ENCODE results near the gene CORIN.

CORIN gene

GRCh38 chr4:47664051-47664826 is 173.6 kb downstream of the CORIN start:
- no peaks in the 10 kb centered on the region for H3K36me3 ChIP-seq (replicated peaks)
- no peak overlapping the region for H3K4me3 ChIP-seq (ENCODE audit: low read depth, low read length)
- DNase-seq: no peak
- no peak overlapping the region for H3K27ac ChIP-seq
- TF ChIP-seq CTCF (IDR thresholded peaks at IDR 0.05; ENCODE audit: low read depth, low read length, missing control alignments): no peak
- no peaks in the 10 kb centered on the region for H3K27me3 ChIP-seq (replicated peaks)
- in situ Hi-C loops (cut with HindIII; ENCODE audit: low pct_ligation_motif_present, low sequenced_read_pairs): no loop called here

GRCh38 chr4:47662975-47663374 is 174.9 kb downstream of the CORIN start:
- peak; percentile 55 for TF ChIP-seq CTCF (IDR thresholded peaks at IDR 0.05; ENCODE audit: low read depth, low read length, missing control alignments)
- in situ Hi-C loops (cut with HindIII; ENCODE audit: low pct_ligation_motif_present, low sequenced_read_pairs): no loop called here
- H3K27ac ChIP-seq: no peak overlapping the region
- peak; percentile 17 for DNase-seq
- H3K36me3 ChIP-seq (replicated peaks): no peaks in the 10 kb centered on the region
- H3K4me3 ChIP-seq (ENCODE audit: low read depth, low read length): no peak overlapping the region
- no peaks in the 10 kb centered on the region for H3K27me3 ChIP-seq (replicated peaks)

- Histone ChIP-seq H3K4me3 (ENCODE audit: low read depth, low read length) (no peak overlapping the region), H3K36me3 (replicated peaks) (no peaks in the 10 kb centered on the region), H3K27ac (no peak overlapping the region), H3K27me3 (replicated peaks) (no peaks in the 10 kb centered on the region)
- in situ Hi-C loops (cut with HindIII; ENCODE audit: low pct_ligation_motif_present, low sequenced_read_pairs): no loop called here
- DNase-seq: no peak
- no peak for TF ChIP-seq CTCF (IDR thresholded peaks at IDR 0.05; ENCODE audit: low read depth, low read length, missing control alignments)
These were observed 176.1 kb downstream of the CORIN start for GRCh38 chr4:47661741-47662140.

- no peaks in the 10 kb centered on the region for H3K27me3 ChIP-seq (replicated peaks)
- TF ChIP-seq CTCF (IDR thresholded peaks at IDR 0.05; ENCODE audit: low read depth, low read length, missing control alignments): no peak
- in situ Hi-C loops (cut with HindIII; ENCODE audit: low pct_ligation_motif_present, low sequenced_read_pairs): no loop called here
- no peak overlapping the region for H3K27ac ChIP-seq
- no peaks in the 10 kb centered on the region for H3K36me3 ChIP-seq (replicated peaks)
- no peak overlapping the region for H3K4me3 ChIP-seq (ENCODE audit: low read depth, low read length)
- no peak for DNase-seq
These were observed 178.5 kb downstream of the CORIN start for GRCh38 chr4:47659342-47659741.

- no peaks in the 10 kb centered on the region for H3K27me3 ChIP-seq (replicated peaks)
- DNase-seq: no peak
- no peak for TF ChIP-seq CTCF (IDR thresholded peaks at IDR 0.05; ENCODE audit: low read depth, low read length, missing control alignments)
- in situ Hi-C loops (cut with HindIII; ENCODE audit: low pct_ligation_motif_present, low sequenced_read_pairs): no loop called here
- no peak overlapping the region for H3K4me3 ChIP-seq (ENCODE audit: low read depth, low read length)
- no peaks in the 10 kb centered on the region for H3K36me3 ChIP-seq (replicated peaks)
- no peak overlapping the region for H3K27ac ChIP-seq
These were observed 182.7 kb downstream of the CORIN start for GRCh38 chr4:47654972-47655693.
